ENCODE results near the gene IL11. TPM values are rescaled to one million over a fixed set of nuclear protein-coding genes. Genes with fewer than 3 reads are reported as not detected.

IL11 gene
- polyA plus RNA-seq, 6 donors from 2014 or later = not detected

- peak; percentile 47 for DNase-seq
- peaks cover 50 to 82% (median 74%) of the 10 kb centered on the region in 3 donors for H3K4me1 Mint-ChIP-seq
- no peaks in the 10 kb centered on the region for H3K27me3 Mint-ChIP-seq
- peaks cover 0 to 5% (median 0%) of the 10 kb centered on the region in 7 donors for H3K9me3 Mint-ChIP-seq
- no peak for ATAC-seq (ENCODE audit: low read depth in 2 of 2)
- H3K27ac Mint-ChIP-seq = peak overlapping the region; percentile 99 to 100 (median 100)
- peaks cover 0 to 9% of the 10 kb centered on the region in 2 donors for H3K36me3 Mint-ChIP-seq
- H3K4me3 Mint-ChIP-seq = peak overlapping the region; percentile 91 to 100 (median 100)
These were observed 16.3 kb upstream of the IL11 start for GRCh38 chr19:55386493-55386971.

DNA sequence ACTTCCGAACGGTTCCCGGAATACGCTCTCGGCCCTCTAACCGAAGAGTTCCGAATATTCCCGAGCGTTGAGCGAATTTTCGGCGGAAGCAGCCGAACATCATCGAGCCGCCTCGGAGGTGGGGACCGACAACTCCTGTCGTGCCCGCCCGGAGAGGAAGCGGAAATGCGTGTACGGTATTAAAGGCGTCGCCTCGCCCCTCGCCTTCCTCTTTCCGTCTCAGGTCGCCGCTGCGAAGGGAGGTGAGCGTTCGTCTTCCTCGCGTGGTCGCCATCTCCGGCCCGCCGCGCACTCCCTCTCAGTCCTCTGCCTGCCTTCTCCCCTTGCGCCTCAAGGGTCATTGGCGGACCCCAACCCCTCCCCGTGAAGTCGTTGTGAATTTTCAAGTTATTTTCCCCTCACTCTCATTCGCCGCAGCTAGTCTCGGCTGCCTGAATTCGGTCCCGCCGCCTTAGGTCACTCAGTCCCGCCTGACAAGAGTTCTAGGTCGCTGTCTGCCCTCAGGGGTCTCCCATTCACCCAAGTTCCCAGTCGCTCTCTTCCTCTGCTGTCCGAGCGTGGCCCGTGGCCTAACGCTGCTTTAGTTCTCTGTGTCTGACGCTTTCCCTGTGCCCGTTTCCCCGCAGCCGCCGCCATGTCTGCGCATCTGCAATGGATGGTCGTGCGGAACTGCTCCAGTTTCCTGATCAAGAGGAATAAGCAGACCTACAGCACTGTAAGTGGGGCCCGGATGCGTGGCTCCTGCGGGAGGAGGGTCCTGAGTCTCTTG lies 15.6 kb upstream of the IL11 start, which contains the start of gene RPL28:
Gene RPL28, plus strand, starts transcription at position 209 of the 769 bp plus-strand sequence. Its CDS starts 426 bp downstream, at position 635.
- Mint-ChIP-seq H3K4me1 (peaks cover 50 to 82% (median 76%) of the 10 kb centered on the region in 3 donors), H3K36me3 (peaks cover 0 to 8% of the 10 kb centered on the region in 2 donors), H3K4me3 (peak within 1 kb of the TSS; percentile 91 to 100 (median 100)), H3K27me3 (no peaks in the 10 kb centered on the region), H3K27ac (peak within 1 kb of the TSS; percentile 99 to 100 (median 100)), H3K9me3 (peaks cover 0 to 5% (median 0%) of the 10 kb centered on the region in 7 donors)
- ATAC-seq (ENCODE audit: low read depth in 2 of 2) (peak; percentile 77 to 80), DNase-seq (peak; percentile 98)

DNA sequence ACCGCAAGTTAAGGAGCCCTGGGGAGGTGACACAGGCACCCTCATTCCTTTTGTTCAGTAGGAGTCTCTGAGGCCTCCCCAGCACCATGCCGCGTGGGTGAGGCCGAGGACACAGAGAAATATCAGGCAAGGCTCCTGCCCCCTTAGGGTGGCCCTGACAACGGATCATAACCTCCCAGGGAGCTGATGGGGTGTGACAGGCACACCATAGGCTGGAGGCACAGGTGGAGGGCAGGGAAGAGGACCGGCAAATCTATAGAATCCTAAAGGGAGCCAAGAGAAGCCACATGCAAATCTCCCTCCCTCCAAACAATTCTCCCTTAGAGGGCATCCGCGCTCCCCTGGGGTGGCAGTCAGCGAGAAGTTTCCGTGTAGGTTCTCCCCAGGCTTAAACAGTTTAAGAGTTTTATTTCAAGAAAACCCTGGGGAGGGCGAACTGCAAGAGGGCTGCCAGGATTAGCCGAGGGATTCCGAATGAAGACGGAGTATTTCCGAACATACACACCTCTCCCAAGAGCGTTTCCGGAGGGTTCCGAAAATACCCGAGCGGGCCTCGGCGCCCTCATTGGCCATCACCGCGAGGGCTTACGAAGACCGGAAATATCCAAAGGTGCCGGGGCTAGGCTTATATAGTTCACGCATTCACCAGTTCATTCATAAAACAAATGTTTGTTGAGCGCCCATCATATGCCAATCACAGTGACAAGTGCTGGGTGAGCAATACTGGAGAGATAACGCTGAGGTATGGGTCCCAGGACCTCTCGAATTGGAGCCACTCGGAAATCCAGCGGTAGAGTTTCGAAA lies 14.9 kb upstream of the IL11 start:
- H3K27ac Mint-ChIP-seq = peak overlapping the region; percentile 99 to 100 (median 100)
- peaks cover 44 to 74% (median 68%) of the 10 kb centered on the region in 3 donors for H3K4me1 Mint-ChIP-seq
- peak; percentile 67 to 68 for ATAC-seq (ENCODE audit: low read depth in 2 of 2)
- H3K9me3 Mint-ChIP-seq = peaks cover 0 to 5% (median 0%) of the 10 kb centered on the region in 7 donors
- peak overlapping the region; percentile 91 to 100 (median 100) for H3K4me3 Mint-ChIP-seq
- no peaks in the 10 kb centered on the region for H3K27me3 Mint-ChIP-seq
- peaks cover 0 to 4% of the 10 kb centered on the region in 2 donors for H3K36me3 Mint-ChIP-seq
- DNase-seq = peak; percentile 88

DNA sequence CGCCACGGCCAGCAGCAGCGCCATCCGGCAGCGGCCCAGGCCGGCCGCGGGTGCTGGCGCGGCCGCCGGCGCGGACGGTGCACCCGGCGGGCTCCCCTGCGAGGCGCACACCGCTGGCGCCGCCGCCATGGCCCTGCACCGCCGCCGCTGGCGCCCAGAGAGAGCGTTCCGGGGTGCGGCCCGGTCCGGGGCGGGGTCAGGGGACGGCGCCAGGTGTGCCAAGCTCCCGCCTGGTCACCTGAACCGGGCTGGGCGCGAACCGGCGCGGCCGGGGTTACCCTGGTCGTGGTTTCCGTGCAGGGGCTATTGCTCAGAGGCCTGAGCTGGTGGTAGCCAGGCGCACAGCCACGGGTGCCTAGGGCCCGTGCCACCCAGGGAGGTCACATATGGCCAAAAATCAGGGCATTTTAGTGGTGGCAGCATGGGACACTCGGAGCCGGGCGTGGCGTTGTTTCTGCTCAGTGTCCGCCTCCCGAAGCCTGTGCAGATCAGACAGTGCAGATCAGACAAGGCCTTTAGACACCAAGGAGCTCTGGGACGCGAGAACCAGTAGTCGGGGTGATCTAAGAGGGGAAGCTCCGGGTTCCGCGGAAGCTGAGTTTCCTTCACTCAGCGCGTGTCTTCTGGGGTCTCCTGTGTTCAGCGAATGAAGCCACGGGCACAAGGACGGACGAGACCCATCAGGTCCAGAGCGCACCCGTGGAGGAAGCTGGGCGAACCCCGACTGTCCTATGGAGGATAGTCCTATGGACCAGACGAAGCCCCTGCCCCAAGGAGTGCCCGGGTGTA lies 14.1 kb upstream of the IL11 start, which contains the start of gene TMEM238:
Gene TMEM238, minus strand, starts transcription at position 162 of the 789 bp plus-strand sequence. Its CDS starts 33 bp downstream, at position 129.
- peak; percentile 9 to 12 for ATAC-seq (ENCODE audit: low read depth in 2 of 2)
- peaks cover 38 to 66% (median 60%) of the 10 kb centered on the region in 3 donors for H3K4me1 Mint-ChIP-seq

GRCh38 chr19:55383279-55384130 lies 13.2 kb upstream of the IL11 start:
- peak overlapping the region in 4 of 6 donors; percentile 60 to 93 (median 74) for H3K27ac Mint-ChIP-seq
- peaks cover 0 to 5% (median 0%) of the 10 kb centered on the region in 7 donors for H3K9me3 Mint-ChIP-seq
- peaks cover 32 to 58% (median 52%) of the 10 kb centered on the region in 3 donors for H3K4me1 Mint-ChIP-seq
- ATAC-seq (ENCODE audit: low read depth in 2 of 2) (peak; percentile 5 to 7), DNase-seq (peak; percentile 31)
- H3K36me3 Mint-ChIP-seq = peaks cover 0 to 4% of the 10 kb centered on the region in 2 donors
- H3K27me3 Mint-ChIP-seq = no peaks in the 10 kb centered on the region
- H3K4me3 Mint-ChIP-seq = peak overlapping the region; percentile 85 to 100 (median 88)

More for the DNA sequence above, 14.1 kb upstream of the IL11 start, which contains the start of gene TMEM238:
- peaks cover 0 to 5% (median 0%) of the 10 kb centered on the region in 7 donors for H3K9me3 Mint-ChIP-seq
- peak; percentile 45 for DNase-seq
- H3K36me3 Mint-ChIP-seq = peaks cover 0 to 4% of the 10 kb centered on the region in 2 donors
- no peaks in the 10 kb centered on the region for H3K27me3 Mint-ChIP-seq
- H3K27ac Mint-ChIP-seq = peak within 1 kb of the TSS; percentile 99 to 100 (median 100)
- H3K4me3 Mint-ChIP-seq = peak within 1 kb of the TSS; percentile 91 to 100 (median 100)

DNA sequence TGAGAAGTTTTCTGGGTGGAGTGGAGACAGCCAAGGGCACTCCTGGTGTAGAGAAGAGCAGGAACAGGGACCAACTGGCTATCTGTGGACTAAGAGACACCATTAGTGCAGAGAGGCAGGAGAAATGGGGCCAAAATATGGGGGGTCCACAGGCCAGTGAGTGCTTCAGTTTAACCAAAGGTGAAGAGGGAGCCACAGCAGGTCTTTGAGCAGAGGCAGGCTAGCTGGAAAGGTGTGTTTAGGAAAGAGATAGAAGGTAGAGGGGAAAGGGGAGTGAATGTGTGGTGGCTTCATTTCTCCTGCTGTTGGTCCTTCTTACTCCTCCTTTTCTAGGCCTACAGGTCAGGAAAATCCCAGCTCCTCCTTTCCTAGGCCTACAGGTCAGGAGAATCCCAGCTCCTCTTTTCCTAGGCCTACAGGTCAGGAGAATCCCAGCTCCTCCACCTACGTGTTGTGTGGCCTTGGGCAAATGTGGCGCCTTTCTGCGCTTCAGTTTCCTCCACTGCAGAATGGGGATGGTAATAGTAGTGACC lies 12.3 kb upstream of the IL11 start:
- peak overlapping the region; percentile 85 to 100 (median 88) for H3K4me3 Mint-ChIP-seq
- peak overlapping the region in 1 of 6 donors; percentile 87 for H3K27ac Mint-ChIP-seq
- no peak for ATAC-seq (ENCODE audit: low read depth in 2 of 2)
- H3K36me3 Mint-ChIP-seq = peaks cover 0 to 4% of the 10 kb centered on the region in 2 donors
- peaks cover 28 to 48% (median 46%) of the 10 kb centered on the region in 3 donors for H3K4me1 Mint-ChIP-seq
- H3K27me3 Mint-ChIP-seq = no peaks in the 10 kb centered on the region
- no peak for DNase-seq
- H3K9me3 Mint-ChIP-seq = peaks cover 0 to 5% (median 0%) of the 10 kb centered on the region in 7 donors

- peaks cover 28 to 43% (median 42%) of the 10 kb centered on the region in 3 donors for H3K4me1 Mint-ChIP-seq
- DNase-seq = no peak
- no peak overlapping the region for H3K27ac Mint-ChIP-seq
- H3K36me3 Mint-ChIP-seq = peaks cover 0 to 4% of the 10 kb centered on the region in 2 donors
- H3K9me3 Mint-ChIP-seq = peaks cover 0 to 5% (median 0%) of the 10 kb centered on the region in 7 donors
- no peaks in the 10 kb centered on the region for H3K27me3 Mint-ChIP-seq
- no peak for ATAC-seq (ENCODE audit: low read depth in 2 of 2)
- peak overlapping the region in 6 of 8 donors; percentile 48 to 100 (median 76) for H3K4me3 Mint-ChIP-seq
These were observed 11.8 kb upstream of the IL11 start for GRCh38 chr19:55382013-55382412.

GRCh38 chr19:55379174-55379573 lies 8.9 kb upstream of the IL11 start:
- peaks cover 12 to 20% (median 19%) of the 10 kb centered on the region in 3 donors for H3K4me1 Mint-ChIP-seq
- no peaks in the 10 kb centered on the region for H3K36me3 Mint-ChIP-seq
- DNase-seq (no peak), ATAC-seq (ENCODE audit: low read depth in 2 of 2) (no peak)
- H3K4me3 Mint-ChIP-seq = no peak overlapping the region
- H3K9me3 Mint-ChIP-seq = peaks cover 0 to 4% (median 0%) of the 10 kb centered on the region in 7 donors
- peaks cover 0 to 19% (median 10%) of the 10 kb centered on the region in 3 donors for H3K27me3 Mint-ChIP-seq
- H3K27ac Mint-ChIP-seq = no peak overlapping the region

DNA sequence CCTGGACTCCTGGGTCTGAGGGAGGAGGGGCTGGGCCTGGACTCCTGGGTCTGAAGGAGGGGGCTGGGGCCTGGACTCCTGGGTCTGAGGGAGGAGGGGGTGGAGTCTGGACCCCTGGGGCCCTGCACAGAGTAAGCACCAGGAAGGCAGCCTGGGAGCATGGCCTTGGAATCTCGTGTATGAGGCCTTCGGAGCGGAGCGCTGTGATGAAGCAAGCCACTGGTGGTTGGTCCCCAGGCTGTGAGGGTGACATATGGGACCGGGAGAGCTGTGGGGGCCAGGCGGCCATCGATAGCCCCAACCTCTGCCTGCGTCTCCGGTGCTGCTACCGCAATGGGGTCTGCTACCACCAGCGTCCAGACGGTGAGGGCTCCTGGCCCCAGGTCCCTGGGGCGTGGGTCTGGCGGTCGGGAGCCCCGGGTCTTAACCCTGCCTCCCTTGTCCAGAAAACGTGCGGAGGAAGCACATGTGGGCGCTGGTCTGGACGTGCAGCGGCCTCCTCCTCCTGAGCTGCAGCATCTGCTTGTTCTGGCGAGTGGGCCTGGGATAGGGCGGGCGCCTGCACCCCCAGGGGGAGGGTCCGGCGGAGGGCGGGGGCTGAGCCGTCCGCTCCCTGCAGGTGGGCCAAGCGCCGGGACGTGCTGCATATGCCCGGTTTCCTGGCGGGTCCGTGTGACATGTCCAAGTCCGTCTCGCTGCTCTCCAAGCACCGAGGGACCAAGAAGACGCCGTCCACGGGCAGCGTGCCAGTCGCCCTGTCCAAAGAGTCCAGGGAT lies 7.3 kb upstream of the IL11 start:
- Mint-ChIP-seq H3K36me3 (peaks cover 0 to 7% of the 10 kb centered on the region in 2 donors), H3K27ac (no peak overlapping the region), H3K27me3 (peaks cover 6 to 33% (median 21%) of the 10 kb centered on the region in 3 donors), H3K9me3 (peaks cover 0 to 4% (median 0%) of the 10 kb centered on the region in 7 donors), H3K4me1 (peaks cover 10 to 24% (median 17%) of the 10 kb centered on the region in 3 donors), H3K4me3 (no peak overlapping the region)
- ATAC-seq (ENCODE audit: low read depth in 2 of 2) (no peak), DNase-seq (no peak)

GRCh38 chr19:55376241-55376933 lies 6.1 kb upstream of the IL11 start, which contains the start of gene TMEM190:
TSS of gene TMEM190 (plus strand) at chr19:55376826. CDS start at chr19:55376854, 28 bp downstream.
- H3K27ac Mint-ChIP-seq = no peak within 1 kb of the TSS

More at GRCh38 chr19:55376241-55376933, 6.1 kb upstream of the IL11 start, which contains the start of gene TMEM190:
- no peak for ATAC-seq (ENCODE audit: low read depth in 2 of 2)
- DNase-seq = no peak
- H3K9me3 Mint-ChIP-seq = no peaks in the 10 kb centered on the region
- no peak within 1 kb of the TSS for H3K4me3 Mint-ChIP-seq
- peaks cover 0 to 7% of the 10 kb centered on the region in 2 donors for H3K36me3 Mint-ChIP-seq
- H3K27me3 Mint-ChIP-seq = peaks cover 11 to 44% (median 32%) of the 10 kb centered on the region in 3 donors
- peaks cover 3 to 18% (median 13%) of the 10 kb centered on the region in 3 donors for H3K4me1 Mint-ChIP-seq
